SK-N-SH treated with all-trans-retinoic acid at 6 μM for 48 hours (cell line): Measurements from ENCODE around the gene RSPRY1.
"Not testable (repeated sequence)": the region's sequence is repeated elsewhere in the genome, so short reads cannot be mapped to it uniquely, and the experiment has no call there.

Experiments
- ATAC-seq: fragments of 200-7000 bp; cut with Tn5 transposase; 3 replicates; pipeline ENCODE4 v1.9.1; 2020; ENCODE audit warnings: mild to moderate bottlenecking, moderate library complexity
- ARNTL ChIP-seq: fragments of 450-650 bp; formaldehyde crosslinking; IDR thresholded peaks from 2 replicates; pipeline ENCODE4 v1.5.0; 2020; ENCODE audit warnings: low read depth, mild to moderate bottlenecking, moderate library complexity, borderline replicate concordance
- BACH2 ChIP-seq: fragments of 250-450 bp; sonication (Bioruptor Pico); IDR thresholded peaks from 2 replicates; pipeline ENCODE4 v1.9.0; 2021; ENCODE audit warnings: mild to moderate bottlenecking, borderline replicate concordance
- CREB5 ChIP-seq: fragments of 250-450 bp; sonication (Bioruptor Pico); IDR thresholded peaks from 2 replicates; pipeline ENCODE4 v1.5.1; 2020; ENCODE audit warnings: low read depth, mild to moderate bottlenecking, moderate library complexity
- CSDC2 ChIP-seq: fragments of 250-450 bp; sonication (Bioruptor Pico); IDR thresholded peaks from 2 replicates; pipeline ENCODE4 v1.5.0; 2020; ENCODE audit warnings: mild to moderate bottlenecking, moderate library complexity
- ESRRG ChIP-seq: fragments of 250-450 bp; sonication (Bioruptor Pico); IDR thresholded peaks from 2 replicates; pipeline ENCODE4 v1.6.1; 2021; ENCODE audit warnings: mild to moderate bottlenecking
- GLIS3 ChIP-seq: fragments of 250-450 bp; sonication (Bioruptor Pico); IDR thresholded peaks from 2 replicates; pipeline ENCODE4 v1.5.0; 2020; ENCODE audit warnings: mild to moderate bottlenecking, moderate library complexity
- ISL1 ChIP-seq: fragments of 250-450 bp; sonication (Bioruptor Pico); IDR thresholded peaks from 2 replicates; pipeline ENCODE4 v2.1.2; 2022; ENCODE audit warnings: mild to moderate bottlenecking, moderate library complexity
- OSR1 ChIP-seq: fragments of 250-450 bp; sonication (Bioruptor Pico); IDR thresholded peaks from 2 replicates; pipeline ENCODE4 v1.8.0; 2022; ENCODE audit warnings: moderate library complexity, mild to moderate bottlenecking, inconsistent platforms
- PPARA ChIP-seq: fragments of 250-450 bp; sonication (Bioruptor Pico); IDR thresholded peaks from 2 replicates; pipeline ENCODE4 v1.5.0; 2020; ENCODE audit warnings: mild to moderate bottlenecking, borderline replicate concordance
- RARB ChIP-seq: fragments of 250-450 bp; sonication (Bioruptor Pico); IDR thresholded peaks from 2 replicates; pipeline ENCODE4 v1.8.0; 2021; ENCODE audit warnings: mild to moderate bottlenecking, moderate library complexity
- SNAI2 ChIP-seq: fragments of 250-450 bp; sonication (Bioruptor Pico); IDR thresholded peaks from 2 replicates; pipeline ENCODE4 v1.5.0; 2020; ENCODE audit warnings: mild to moderate bottlenecking, moderate library complexity
- TCF4 ChIP-seq: fragments of 250-450 bp; sonication (Bioruptor Pico); IDR thresholded peaks from 2 replicates; pipeline ENCODE4 v1.8.0; 2021; ENCODE audit warnings: mild to moderate bottlenecking, moderate library complexity, borderline replicate concordance
- TOX ChIP-seq: fragments of 250-450 bp; sonication (Bioruptor Pico); IDR thresholded peaks from 2 replicates; pipeline ENCODE4 v1.8.0; 2021; ENCODE audit warnings: mild to moderate bottlenecking, moderate library complexity, borderline replicate concordance
- ZC3H10 ChIP-seq: fragments of 250-450 bp; sonication (Bioruptor Pico); IDR thresholded peaks from 2 replicates; pipeline ENCODE4 v1.5.1; 2021; ENCODE audit warnings: mild to moderate bottlenecking, moderate library complexity
- ZFP3 ChIP-seq: fragments of 250-450 bp; sonication (Bioruptor Pico); IDR thresholded peaks from 2 replicates; pipeline ENCODE4 v1.5.0; 2020; ENCODE audit warnings: mild to moderate bottlenecking, moderate library complexity
- ZFP30 ChIP-seq: fragments of 450-650 bp; formaldehyde crosslinking; IDR thresholded peaks from 2 replicates; pipeline ENCODE4 v1.5.0; 2022; ENCODE audit warnings: mild to moderate bottlenecking, moderate library complexity
- ZNF565 ChIP-seq: fragments of 450-650 bp; formaldehyde crosslinking; conservative IDR thresholded peaks from 2 replicates; pipeline ENCODE4 v1.5.0; 2020; ENCODE audit warnings: low read depth, mild to moderate bottlenecking, moderate library complexity
- ZNF70 ChIP-seq: fragments of 450-650 bp; formaldehyde crosslinking; IDR thresholded peaks from 2 replicates; pipeline ENCODE4 v1.5.0; 2020; ENCODE audit warnings: mild to moderate bottlenecking, moderate library complexity
- ZNF8 ChIP-seq: fragments of 450-650 bp; formaldehyde crosslinking; IDR thresholded peaks from 2 replicates; pipeline ENCODE4 v1.5.0; 2020; ENCODE audit warnings: mild to moderate bottlenecking, moderate library complexity
- TF ChIP-seq, protein P1 (sequence below): fragments of 250-450 bp; sonication (Bioruptor Pico); IDR thresholded peaks from 2 replicates; pipeline ENCODE4 v1.8.0; 2020; ENCODE audit warnings: mild to moderate bottlenecking, moderate library complexity, borderline replicate concordance
- TF ChIP-seq, protein P2 (sequence below): fragments of 250-450 bp; sonication (Bioruptor Pico); IDR thresholded peaks from 2 replicates; pipeline ENCODE4 v1.8.0; 2021; ENCODE audit warnings: low read depth, mild to moderate bottlenecking, moderate library complexity, borderline replicate concordance
- TF ChIP-seq, protein P3 (sequence below): fragments of 250-450 bp; sonication (Bioruptor Pico); IDR thresholded peaks from 2 replicates; pipeline ENCODE4 v1.5.1; 2021; ENCODE audit warnings: mild to moderate bottlenecking, moderate library complexity
- TF ChIP-seq, protein P4 (sequence below): fragments of 250-450 bp; sonication (Bioruptor Pico); IDR thresholded peaks from 2 replicates; pipeline ENCODE4 v1.5.0; 2020; ENCODE audit warnings: mild to moderate bottlenecking, moderate library complexity

Gene RSPRY1

DNA sequence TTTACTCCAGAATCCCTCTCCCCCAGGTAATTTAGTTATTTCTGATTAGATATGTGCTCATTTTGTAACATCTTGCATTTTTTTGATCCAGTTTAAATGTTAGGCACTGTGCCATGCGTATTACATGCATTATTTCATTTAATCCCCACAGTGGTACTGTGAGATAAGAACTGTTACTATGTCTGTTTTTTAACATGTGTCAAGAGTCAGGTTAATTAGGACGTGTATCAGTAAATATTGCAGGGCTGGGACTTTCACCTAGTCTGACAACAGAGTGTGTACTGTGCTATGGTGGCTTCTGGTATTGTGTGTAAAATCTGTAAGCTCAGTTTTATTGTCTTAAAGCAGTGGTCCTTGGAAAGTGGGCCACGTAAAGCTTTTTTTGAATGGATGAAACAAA, 10.6 kb downstream of the RSPRY1 start:
- ATAC-seq: peak; percentile 24; the same call in 2 of the 3 replicates
- TF ChIP-seq CSDC2 (CRISPR knock-in tag) (no peak), RARB (no peak), BACH2 (no peak), ZNF70 (CRISPR knock-in tag) (peak; percentile 46; the same call in 1 of the 2 replicates), TCF4 (CRISPR knock-in tag) (peak; percentile 93), ZFP30 (no peak), ISL1 (CRISPR knock-in tag) (peak; percentile 87), PPARA (CRISPR knock-in tag) (no peak), TOX (CRISPR knock-in tag) (no peak), ZFP3 (CRISPR knock-in tag) (no peak; the same call in 1 of the 2 replicates), ZNF565 (CRISPR knock-in tag) (no peak), CREB5 (no peak), ESRRG (CRISPR knock-in tag) (no peak), ZC3H10 (CRISPR knock-in tag) (no peak), OSR1 (CRISPR knock-in tag) (no peak), ZNF8 (CRISPR knock-in tag) (peak; percentile 18; the same call in 1 of the 2 replicates), ARNTL (CRISPR knock-in tag) (no peak), GLIS3 (CRISPR knock-in tag) (0 out of 2 replicates have a peak, but pooled peaks have one; percentile 31), SNAI2 (CRISPR knock-in tag) (0 out of 2 replicates have a peak, but pooled peaks have one; percentile 47)
- TF ChIP-seq, protein P1, sequence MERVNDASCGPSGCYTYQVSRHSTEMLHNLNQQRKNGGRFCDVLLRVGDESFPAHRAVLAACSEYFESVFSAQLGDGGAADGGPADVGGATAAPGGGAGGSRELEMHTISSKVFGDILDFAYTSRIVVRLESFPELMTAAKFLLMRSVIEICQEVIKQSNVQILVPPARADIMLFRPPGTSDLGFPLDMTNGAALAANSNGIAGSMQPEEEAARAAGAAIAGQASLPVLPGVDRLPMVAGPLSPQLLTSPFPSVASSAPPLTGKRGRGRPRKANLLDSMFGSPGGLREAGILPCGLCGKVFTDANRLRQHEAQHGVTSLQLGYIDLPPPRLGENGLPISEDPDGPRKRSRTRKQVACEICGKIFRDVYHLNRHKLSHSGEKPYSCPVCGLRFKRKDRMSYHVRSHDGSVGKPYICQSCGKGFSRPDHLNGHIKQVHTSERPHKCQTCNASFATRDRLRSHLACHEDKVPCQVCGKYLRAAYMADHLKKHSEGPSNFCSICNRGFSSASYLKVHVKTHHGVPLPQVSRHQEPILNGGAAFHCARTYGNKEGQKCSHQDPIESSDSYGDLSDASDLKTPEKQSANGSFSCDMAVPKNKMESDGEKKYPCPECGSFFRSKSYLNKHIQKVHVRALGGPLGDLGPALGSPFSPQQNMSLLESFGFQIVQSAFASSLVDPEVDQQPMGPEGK: no peak
- TF ChIP-seq, protein P2, sequence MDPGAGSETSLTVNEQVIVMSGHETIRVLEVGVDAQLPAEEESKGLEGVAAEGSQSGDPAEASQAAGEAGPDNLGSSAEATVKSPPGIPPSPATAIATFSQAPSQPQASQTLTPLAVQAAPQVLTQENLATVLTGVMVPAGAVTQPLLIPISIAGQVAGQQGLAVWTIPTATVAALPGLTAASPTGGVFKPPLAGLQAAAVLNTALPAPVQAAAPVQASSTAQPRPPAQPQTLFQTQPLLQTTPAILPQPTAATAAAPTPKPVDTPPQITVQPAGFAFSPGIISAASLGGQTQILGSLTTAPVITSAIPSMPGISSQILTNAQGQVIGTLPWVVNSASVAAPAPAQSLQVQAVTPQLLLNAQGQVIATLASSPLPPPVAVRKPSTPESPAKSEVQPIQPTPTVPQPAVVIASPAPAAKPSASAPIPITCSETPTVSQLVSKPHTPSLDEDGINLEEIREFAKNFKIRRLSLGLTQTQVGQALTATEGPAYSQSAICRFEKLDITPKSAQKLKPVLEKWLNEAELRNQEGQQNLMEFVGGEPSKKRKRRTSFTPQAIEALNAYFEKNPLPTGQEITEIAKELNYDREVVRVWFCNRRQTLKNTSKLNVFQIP (CRISPR knock-in tag): no peak
- TF ChIP-seq, protein P3, sequence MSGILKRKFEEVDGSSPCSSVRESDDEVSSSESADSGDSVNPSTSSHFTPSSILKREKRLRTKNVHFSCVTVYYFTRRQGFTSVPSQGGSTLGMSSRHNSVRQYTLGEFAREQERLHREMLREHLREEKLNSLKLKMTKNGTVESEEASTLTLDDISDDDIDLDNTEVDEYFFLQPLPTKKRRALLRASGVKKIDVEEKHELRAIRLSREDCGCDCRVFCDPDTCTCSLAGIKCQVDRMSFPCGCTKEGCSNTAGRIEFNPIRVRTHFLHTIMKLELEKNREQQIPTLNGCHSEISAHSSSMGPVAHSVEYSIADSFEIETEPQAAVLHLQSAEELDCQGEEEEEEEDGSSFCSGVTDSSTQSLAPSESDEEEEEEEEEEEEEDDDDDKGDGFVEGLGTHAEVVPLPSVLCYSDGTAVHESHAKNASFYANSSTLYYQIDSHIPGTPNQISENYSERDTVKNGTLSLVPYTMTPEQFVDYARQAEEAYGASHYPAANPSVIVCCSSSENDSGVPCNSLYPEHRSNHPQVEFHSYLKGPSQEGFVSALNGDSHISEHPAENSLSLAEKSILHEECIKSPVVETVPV (CRISPR knock-in tag): peak; percentile 74; the same call in 1 of the 2 replicates
- TF ChIP-seq, protein P4, sequence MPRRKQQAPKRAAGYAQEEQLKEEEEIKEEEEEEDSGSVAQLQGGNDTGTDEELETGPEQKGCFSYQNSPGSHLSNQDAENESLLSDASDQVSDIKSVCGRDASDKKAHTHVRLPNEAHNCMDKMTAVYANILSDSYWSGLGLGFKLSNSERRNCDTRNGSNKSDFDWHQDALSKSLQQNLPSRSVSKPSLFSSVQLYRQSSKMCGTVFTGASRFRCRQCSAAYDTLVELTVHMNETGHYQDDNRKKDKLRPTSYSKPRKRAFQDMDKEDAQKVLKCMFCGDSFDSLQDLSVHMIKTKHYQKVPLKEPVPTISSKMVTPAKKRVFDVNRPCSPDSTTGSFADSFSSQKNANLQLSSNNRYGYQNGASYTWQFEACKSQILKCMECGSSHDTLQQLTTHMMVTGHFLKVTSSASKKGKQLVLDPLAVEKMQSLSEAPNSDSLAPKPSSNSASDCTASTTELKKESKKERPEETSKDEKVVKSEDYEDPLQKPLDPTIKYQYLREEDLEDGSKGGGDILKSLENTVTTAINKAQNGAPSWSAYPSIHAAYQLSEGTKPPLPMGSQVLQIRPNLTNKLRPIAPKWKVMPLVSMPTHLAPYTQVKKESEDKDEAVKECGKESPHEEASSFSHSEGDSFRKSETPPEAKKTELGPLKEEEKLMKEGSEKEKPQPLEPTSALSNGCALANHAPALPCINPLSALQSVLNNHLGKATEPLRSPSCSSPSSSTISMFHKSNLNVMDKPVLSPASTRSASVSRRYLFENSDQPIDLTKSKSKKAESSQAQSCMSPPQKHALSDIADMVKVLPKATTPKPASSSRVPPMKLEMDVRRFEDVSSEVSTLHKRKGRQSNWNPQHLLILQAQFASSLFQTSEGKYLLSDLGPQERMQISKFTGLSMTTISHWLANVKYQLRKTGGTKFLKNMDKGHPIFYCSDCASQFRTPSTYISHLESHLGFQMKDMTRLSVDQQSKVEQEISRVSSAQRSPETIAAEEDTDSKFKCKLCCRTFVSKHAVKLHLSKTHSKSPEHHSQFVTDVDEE: peak; percentile 97
- TF ChIP-seq, all 23 proteins: peak for 8

DNA sequence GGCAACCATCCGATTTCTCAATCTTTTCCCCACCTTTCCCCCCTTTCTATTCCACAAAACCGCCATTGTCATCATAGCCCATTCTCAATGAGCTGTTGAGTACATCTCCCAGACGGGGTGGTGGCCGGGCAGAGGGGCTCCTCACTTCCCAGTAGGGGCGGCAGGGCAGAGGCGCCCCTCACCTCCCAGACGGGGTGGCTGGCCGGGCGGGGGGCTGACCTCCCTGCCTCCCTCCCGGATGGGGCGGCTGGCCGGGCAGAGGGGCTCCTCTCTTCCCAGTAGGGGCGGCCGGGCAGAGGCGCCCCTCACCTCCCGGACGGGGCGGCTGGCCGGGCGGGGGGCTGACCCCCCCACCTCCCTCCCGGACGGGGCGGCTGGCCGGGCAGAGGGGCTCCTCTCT, 14.2 kb downstream of the RSPRY1 start:
- not testable (repeated sequence) for ATAC-seq

GRCh38 chr16:57200926-57201325, 14.8 kb downstream of the RSPRY1 start:
- ATAC-seq: not testable (repeated sequence)
